Measurements from ENCODE around the gene CACNA2D3.

Gene CACNA2D3

GRCh38 chr3:54507876-54508460 is 385.6 kb downstream of the CACNA2D3 start:
- no peak for DNase-seq (ENCODE audit: low read depth)
- TF ChIP-seq CTCF (IDR thresholded peaks at IDR 0.05; ENCODE audit: insufficient read depth, low read depth, low read length, missing control alignments): no peak

DNA sequence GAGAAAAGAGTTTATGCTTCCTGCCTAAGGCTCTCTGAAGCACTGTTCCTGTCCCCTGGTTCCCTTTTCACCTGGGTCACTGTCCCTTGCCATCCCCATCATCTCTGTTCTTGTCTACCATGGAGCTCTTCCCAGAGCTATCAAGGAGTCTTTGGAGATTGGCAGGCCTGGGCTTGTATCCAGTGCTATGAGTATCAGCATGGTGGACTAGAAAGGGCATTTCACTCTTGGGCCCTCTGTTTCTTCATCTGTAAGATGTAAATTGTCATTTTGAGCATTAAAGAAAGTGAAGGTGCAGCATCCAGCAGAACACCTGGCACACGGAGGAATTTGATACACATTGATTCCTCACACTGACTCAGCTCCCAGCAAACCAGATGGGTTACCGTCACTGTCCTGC is 388.2 kb downstream of the CACNA2D3 start:
- no peak for DNase-seq (ENCODE audit: low read depth)
- no peak for TF ChIP-seq CTCF (IDR thresholded peaks at IDR 0.05; ENCODE audit: insufficient read depth, low read depth, low read length, missing control alignments)
- H3K4me3 ChIP-seq (ENCODE audit: low read length): no peak overlapping the region

More at GRCh38 chr3:54507876-54508460, 385.6 kb downstream of the CACNA2D3 start:
- no peak overlapping the region for H3K4me3 ChIP-seq (ENCODE audit: low read length)

DNA sequence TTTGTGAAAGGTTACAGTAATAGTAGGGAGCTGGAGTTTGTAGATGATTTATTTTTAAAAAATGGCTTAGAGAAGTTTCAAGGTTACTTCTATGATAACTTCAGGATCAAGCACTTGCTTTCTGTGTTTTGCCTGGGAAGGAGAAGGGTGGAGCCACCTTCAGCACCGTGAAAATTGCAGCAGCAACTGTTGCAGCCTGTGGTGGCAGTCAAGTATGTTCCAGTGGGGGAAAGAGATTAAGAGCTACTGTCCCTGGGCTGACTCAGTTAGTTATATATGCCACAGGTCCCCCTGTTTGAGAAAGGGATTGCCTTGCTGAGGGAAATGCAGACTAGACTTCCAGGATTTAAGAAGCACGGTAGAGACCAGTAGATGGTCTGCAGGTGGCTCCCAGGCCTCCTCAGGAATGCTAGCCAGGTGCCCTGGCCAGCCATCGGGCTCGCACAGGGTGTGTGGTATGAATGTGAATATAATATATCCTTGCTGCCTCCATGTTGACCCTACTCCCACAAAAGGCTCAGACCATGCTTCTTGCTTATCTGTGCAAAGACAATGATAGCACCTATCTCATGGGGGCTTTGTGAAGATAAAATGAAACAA is 389.5 kb downstream of the CACNA2D3 start:
- no peak overlapping the region for H3K4me3 ChIP-seq (ENCODE audit: low read length)
- no peak for DNase-seq (ENCODE audit: low read depth)
- no peak for TF ChIP-seq CTCF (IDR thresholded peaks at IDR 0.05; ENCODE audit: insufficient read depth, low read depth, low read length, missing control alignments)

DNA sequence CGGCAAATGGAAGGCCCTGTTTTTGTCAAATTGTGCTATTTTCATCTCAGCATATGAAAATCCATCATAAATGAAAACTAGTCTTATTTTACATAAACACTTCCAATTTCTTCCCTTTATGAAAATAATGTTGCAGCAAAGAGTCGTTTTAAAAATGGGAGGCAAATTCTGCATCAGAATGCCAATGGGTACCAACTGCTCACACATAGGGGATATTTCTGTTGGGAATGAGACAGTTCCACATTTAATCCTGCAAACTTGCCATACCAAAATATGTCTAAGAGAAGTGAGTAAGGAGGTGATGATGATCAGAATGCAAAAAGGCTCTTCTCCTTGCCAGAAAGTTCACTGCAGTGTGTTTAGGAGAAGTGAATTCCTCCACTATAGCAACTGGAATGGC is 391.7 kb downstream of the CACNA2D3 start:
- H3K4me3 ChIP-seq (ENCODE audit: low read length): no peak overlapping the region
- DNase-seq (ENCODE audit: low read depth): no peak
- TF ChIP-seq CTCF (IDR thresholded peaks at IDR 0.05; ENCODE audit: insufficient read depth, low read depth, low read length, missing control alignments): no peak

GRCh38 chr3:54514416-54514815 is 392.1 kb downstream of the CACNA2D3 start:
- DNase-seq (ENCODE audit: low read depth): no peak
- H3K4me3 ChIP-seq (ENCODE audit: low read length): no peak overlapping the region
- TF ChIP-seq CTCF (IDR thresholded peaks at IDR 0.05; ENCODE audit: insufficient read depth, low read depth, low read length, missing control alignments): no peak

GRCh38 chr3:54515441-54516213 is 393.3 kb downstream of the CACNA2D3 start:
- no peak for TF ChIP-seq CTCF (IDR thresholded peaks at IDR 0.05; ENCODE audit: insufficient read depth, low read depth, low read length, missing control alignments)
- no peak for DNase-seq (ENCODE audit: low read depth)
- no peak overlapping the region for H3K4me3 ChIP-seq (ENCODE audit: low read length)

Data from epithelial cell of esophagus (primary cell).